Thoracic aorta (tissue), 2 donors: ENCODE measurements around the gene PROM1. TPM values are rescaled to one million over a fixed set of nuclear protein-coding genes. Genes with fewer than 3 reads are reported as not detected.

Experiments used
- ATAC-seq: fragments of 150-250 bp; one replicate; pipeline ENCODE4 v1.8.0; 2017; ENCODE audit warnings: low read depth; ENCODE audit not compliant: insufficient number of reproducible peaks, low FRiP score
- DNase-seq: peaks from one replicate; pipeline ENCODE4 v3.0.0-alpha.2; 2020; ENCODE audit warnings: low spot score
- H3K27ac ChIP-seq, 2 donors: fragments of 200-600 bp; sonication (generic); 1 replicate in 1 of 2; 2 replicates in 1 of 2; pipeline ENCODE4 v1.5.1; 2016; ENCODE audit warnings: mild to moderate bottlenecking in 2 of 2, moderate library complexity in 2 of 2
- H3K27me3 ChIP-seq: fragments of 200-600 bp; sonication (generic); replicated peaks from 2 replicates; pipeline ENCODE4 v1.6.0; 2016; ENCODE audit warnings: mild to moderate bottlenecking; ENCODE audit not compliant: insufficient read depth
- H3K36me3 ChIP-seq: fragments of 200-600 bp; sonication (generic); one replicate; pipeline ENCODE4 v1.5.1; 2016
- H3K4me1 ChIP-seq, 2 donors: fragments of 200-600 bp; sonication (generic); 1 replicate in 1 of 2; 2 replicates in 1 of 2; pipeline versions ENCODE4 v1.5.1 to v1.6.0; 2016; ENCODE audit warnings: low read depth in 2 of 2, mild to moderate bottlenecking in 1 of 2; ENCODE audit not compliant: control insufficient read depth in 1 of 2
- H3K4me3 ChIP-seq: fragments of 200-600 bp; sonication (generic); 2 replicates; pipeline ENCODE4 v1.5.1; 2016; ENCODE audit warnings: mild to moderate bottlenecking
- H3K9me3 ChIP-seq: fragments of 200-600 bp; sonication (generic); 2 replicates; pipeline ENCODE4 v1.5.1; 2016
- CTCF ChIP-seq: fragments of 200-600 bp; sonication (generic); IDR thresholded peaks from one replicate; pipeline ENCODE4 v1.5.1; 2019; ENCODE audit warnings: antibody characterized with exemption
- total RNA-seq, 2 donors: library from RNA; depleted of rRNA; stranded (reverse); fragments of >200 nt; gene quantifications; one replicate each; pipeline versions ENCODE4 v1.1.0 to v1.2.3, GENCODE V29; 2016

PROM1 gene
- total RNA-seq, 2 donors from 2014 or later: 3.2 to 7.1 TPM

- Histone ChIP-seq H3K36me3 (no peaks in the 10 kb centered on the region), H3K9me3 (no peaks in the 10 kb centered on the region), H3K27me3 (no peaks in the 10 kb centered on the region), H3K4me3 (no peak overlapping the region), H3K27ac (no peak overlapping the region), H3K4me1 (peaks cover 0 to 9% of the 10 kb centered on the region in 2 donors)
- no peak for DNase-seq
- TF ChIP-seq CTCF: no peak
- no peak for ATAC-seq
Observed at GRCh38 chr4:16126714-16127113, 42.9 kb upstream of the PROM1 start.

GRCh38 chr4:16125571-16126445, 42.0 kb upstream of the PROM1 start:
- TF ChIP-seq CTCF: no peak
- peaks cover 0 to 9% of the 10 kb centered on the region in 2 donors for H3K4me1 ChIP-seq
- no peak overlapping the region for H3K4me3 ChIP-seq
- H3K27me3 ChIP-seq: no peaks in the 10 kb centered on the region
- no peak overlapping the region for H3K27ac ChIP-seq
- no peaks in the 10 kb centered on the region for H3K9me3 ChIP-seq
- no peak for DNase-seq
- H3K36me3 ChIP-seq: no peaks in the 10 kb centered on the region
- ATAC-seq: no peak

- DNase-seq: no peak
- H3K36me3 ChIP-seq: no peaks in the 10 kb centered on the region
Observed at GRCh38 chr4:16124232-16124631, 40.4 kb upstream of the PROM1 start.

GRCh38 chr4:16123356-16124084, 39.7 kb upstream of the PROM1 start:
- no peak overlapping the region for H3K27ac ChIP-seq
- peaks cover 0 to 14% of the 10 kb centered on the region in 2 donors for H3K4me1 ChIP-seq
- no peak for TF ChIP-seq CTCF
- DNase-seq: no peak
- H3K27me3 ChIP-seq: no peaks in the 10 kb centered on the region
- no peak overlapping the region for H3K4me3 ChIP-seq
- no peaks in the 10 kb centered on the region for H3K36me3 ChIP-seq
- ATAC-seq: no peak
- H3K9me3 ChIP-seq: no peaks in the 10 kb centered on the region

More at GRCh38 chr4:16124232-16124631, 40.4 kb upstream of the PROM1 start:
- ATAC-seq: no peak
- Histone ChIP-seq H3K4me3 (no peak overlapping the region), H3K4me1 (peaks cover 0 to 9% of the 10 kb centered on the region in 2 donors), H3K27ac (no peak overlapping the region), H3K9me3 (no peaks in the 10 kb centered on the region), H3K27me3 (no peaks in the 10 kb centered on the region)
- TF ChIP-seq CTCF: no peak

GRCh38 chr4:16122784-16123183, 39.0 kb upstream of the PROM1 start:
- H3K27me3 ChIP-seq: no peaks in the 10 kb centered on the region
- H3K9me3 ChIP-seq: no peaks in the 10 kb centered on the region
- no peak overlapping the region for H3K27ac ChIP-seq
- H3K4me3 ChIP-seq: no peak overlapping the region
- ATAC-seq: no peak
- H3K36me3 ChIP-seq: no peaks in the 10 kb centered on the region
- DNase-seq: no peak
- no peak for TF ChIP-seq CTCF
- H3K4me1 ChIP-seq: peaks cover under 1 to 21% of the 10 kb centered on the region in 2 donors
